HK-2 (cell line): ENCODE results near the gene UBE2J2.
"Not testable (repeated sequence)": the region's sequence is repeated elsewhere in the genome, so short reads cannot be mapped to it uniquely, and the experiment has no call there.

ENCODE experiments used
- DNase-seq: peaks from one replicate; pipeline ENCODE4 v3.0.0-alpha.2; 2018; ENCODE audit not compliant: unreplicated experiment

UBE2J2 gene

DNA sequence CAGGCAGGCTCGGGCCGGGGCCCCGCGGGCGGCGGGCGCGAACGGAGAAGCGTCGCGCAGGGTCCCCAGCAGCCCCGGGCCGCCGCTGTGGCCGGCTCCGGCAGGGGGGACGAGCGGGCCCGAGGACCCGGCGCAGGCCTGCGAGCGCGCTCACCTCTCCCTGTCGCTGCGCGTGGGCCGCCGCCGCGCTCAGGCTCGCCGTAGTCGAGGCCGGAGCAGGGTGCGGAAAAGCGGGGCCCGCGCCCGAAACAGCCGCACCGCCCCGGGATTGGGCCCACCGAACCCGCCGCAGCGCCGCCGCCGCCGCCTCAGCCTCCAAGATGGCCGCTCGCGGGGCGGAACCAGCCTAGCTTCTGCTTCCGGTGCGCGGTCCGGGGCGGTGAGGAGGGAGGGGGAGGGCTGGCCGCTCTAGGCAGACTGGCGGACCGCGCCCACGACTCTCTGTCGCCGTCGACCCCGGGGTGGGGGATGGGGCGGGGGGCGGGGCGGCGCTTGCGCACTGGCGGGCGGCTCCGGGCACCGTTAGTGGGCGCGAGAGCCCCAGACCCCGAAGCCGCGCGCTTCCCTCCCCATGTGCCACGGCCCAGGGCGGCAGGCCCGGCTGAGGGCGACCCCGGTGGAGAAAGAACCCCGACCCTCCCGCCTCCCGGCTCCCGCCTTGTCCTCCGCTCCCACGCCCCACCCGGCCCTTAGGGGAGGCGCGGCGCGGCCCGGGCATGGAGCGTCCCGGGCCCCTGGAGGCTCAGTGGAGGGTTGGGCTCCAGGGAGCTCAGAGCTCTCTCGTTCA, at the start of gene UBE2J2:
UBE2J2 (minus strand) TSS at position 343 of the 787 bp plus-strand sequence. CDS start 5,862 bp downstream, outside the sequence.
- peak; percentile 94 for DNase-seq

DNA sequence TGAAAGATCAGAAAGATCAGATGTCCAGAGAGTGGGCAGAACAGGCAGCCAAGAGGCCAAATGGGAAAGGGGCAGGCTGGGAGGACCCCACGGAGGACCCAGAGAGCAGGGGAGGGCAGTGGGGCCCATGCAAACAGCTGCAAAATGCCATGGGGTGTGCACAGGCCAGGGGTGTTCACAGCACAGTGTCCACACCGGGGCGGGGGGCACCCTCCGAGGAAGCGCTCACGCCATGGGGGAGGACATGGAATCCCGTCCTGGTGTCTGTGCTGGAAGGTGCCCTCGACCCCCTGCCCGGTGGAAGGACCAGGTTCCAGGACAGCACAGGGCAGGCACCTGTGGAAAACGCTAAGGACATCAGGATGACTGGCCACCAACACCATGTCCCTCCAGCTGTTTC, 49.3 kb upstream of the UBE2J2 start:
- no peak for DNase-seq

DNA sequence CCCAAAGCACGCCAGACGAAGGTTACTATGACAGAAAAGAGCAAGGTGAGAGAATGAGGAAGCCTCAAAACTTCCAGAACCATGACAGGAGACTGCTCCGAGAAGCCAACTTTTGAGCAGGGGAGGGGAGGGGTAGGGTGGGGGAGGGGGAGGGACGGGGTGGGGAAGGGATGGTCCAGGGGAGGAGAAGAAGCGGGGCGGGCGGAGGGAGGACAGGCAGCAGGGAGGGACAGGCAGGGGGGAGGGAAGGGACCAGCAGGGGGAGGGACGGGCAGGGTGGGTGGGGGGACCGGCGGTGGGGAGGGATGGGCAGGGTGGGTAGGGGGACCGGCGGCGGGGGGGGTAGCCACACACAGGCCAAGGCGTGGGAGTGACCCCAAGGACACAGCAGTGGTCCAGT, 48.8 kb upstream of the UBE2J2 start:
- no peak for DNase-seq

DNA sequence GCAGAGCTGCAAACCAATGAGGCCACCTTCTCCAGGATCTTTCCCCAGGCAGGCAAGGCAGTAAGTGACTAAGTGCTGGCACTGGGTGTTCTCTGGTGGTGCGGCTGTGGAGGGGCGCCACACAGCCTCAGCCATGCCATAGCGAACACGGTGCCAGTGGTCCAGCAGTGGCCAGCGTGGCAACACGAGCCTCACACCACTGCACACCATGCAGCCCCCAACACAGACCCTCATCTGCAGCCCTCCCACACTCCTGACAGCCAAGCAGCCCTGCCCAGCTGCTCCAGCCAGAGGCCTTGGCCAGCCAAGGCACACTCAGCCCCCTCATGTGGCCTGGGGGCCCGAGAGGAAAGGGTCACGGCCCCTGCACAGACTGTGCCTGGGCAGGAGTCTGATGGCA, 47.8 kb upstream of the UBE2J2 start:
- DNase-seq, result no peak

DNA sequence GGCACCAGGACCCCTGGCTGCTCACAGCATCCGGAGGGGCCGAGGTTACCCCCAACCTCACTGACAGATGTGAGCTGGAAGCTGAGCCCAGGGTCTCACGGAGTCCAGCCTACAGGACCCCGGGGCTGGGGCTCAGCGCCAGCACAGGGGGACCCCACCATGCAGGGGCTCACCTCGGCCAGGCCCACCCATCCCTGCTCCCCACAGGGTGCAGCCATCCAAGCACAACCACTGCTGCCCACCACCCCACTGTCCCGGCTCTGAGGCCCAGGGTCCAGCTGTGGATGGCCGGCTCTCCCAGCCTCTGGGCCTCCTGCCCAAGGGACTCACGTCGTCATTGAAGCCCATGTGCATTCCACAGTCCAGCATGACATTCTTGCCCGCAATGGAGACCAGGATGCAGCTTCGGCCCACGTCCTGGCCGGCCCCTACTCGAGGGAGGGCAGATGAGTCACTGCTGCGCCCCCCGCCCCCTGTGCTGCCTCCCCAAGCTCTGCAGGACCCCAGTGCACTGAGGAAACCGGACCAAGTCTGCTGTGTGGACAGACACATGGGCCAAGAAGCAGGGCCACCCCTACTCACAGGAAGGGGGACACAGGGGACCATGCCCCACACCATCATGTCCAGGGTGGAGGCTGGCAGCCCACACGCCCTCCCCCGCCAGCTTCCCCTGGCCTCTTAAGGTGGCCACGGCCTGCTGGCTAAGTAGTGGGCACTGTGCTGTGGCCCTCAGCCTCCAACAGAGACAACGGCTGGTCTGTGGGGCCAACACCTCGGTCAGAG, 47.2 kb upstream of the UBE2J2 start:
- DNase-seq, result no peak

DNA sequence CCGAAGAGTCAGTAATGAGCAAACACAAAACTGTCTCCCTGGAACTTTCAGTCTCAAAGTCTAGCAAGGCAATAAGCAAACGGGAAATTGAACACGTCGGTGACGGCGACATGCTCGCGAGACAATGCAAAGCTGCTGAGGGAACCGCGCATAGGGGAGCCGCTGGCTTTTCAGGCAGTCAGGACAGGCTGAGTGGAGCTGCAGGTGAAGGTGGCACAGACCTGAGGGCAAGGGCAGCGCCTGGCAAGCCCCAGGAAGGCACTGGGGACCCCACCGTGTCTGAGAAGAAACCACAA, 45.9 kb upstream of the UBE2J2 start:
- DNase-seq, result no peak

DNA sequence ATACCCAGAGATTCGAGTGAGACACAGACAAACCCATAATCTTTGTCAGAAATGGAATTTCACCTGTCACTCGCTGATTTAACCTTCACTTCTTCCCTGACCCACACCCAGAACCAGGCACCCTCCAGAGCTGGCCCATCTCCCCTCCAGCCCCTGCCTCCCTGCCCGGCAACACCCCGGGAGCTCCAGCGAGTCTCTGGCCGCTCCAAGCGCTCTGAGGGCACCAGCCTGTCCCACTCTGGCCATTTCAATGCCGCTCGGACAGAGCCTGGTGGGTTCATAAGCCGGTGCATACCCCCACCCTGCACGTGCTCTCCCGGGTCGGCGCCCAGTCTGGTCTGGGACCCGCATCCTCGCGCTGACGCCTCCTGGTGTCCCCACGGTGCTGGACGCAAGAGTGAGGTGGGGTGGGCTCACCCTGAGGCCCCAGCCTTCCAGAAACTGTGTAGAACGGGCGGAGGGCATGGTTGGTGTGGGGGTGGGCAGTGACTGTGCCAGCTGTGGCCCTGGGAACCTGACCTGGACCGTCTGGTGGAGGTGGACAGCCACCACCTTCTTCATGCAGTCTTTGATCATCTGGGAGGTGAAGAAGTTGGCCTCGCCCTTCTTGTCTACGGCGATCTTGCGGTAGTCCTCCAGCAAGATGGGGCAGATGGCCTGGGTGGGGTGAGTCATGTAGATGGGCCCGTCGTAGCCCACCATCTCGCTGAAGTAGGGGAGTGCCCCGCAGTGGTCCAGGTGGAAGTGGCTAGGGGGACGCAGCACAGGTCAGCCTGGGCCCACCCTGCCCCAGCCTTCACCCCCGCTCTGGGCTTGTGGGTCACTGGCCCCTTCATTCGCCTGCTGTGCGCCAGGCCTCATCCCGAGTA, 45.4 kb upstream of the UBE2J2 start:
- DNase-seq, result no peak

DNA sequence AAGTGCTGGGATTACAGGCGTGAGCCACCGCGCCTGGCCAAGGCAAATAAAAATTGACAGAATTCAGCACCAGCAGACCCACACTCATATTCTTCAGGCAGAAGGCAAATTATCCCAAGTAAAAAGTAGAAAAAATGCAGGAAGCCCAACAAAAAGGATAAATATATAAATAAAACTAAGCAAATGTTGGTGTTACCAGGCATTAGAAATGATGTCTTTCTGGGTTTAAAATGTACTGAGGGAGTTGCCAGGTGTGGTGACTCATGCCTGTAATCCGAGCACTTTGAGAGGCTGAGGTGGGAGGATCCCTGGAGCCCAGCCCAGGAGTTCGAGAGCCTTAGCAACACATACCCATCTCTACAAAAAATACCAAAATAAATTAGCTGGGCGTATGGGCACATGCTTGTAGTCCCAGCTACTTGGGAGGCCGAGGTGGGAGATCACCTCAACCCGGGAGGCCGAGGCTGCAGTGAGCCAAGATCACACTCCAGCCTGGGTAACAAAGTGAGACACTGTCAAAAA, 44.5 kb upstream of the UBE2J2 start:
- peak; percentile 75 for DNase-seq

DNA sequence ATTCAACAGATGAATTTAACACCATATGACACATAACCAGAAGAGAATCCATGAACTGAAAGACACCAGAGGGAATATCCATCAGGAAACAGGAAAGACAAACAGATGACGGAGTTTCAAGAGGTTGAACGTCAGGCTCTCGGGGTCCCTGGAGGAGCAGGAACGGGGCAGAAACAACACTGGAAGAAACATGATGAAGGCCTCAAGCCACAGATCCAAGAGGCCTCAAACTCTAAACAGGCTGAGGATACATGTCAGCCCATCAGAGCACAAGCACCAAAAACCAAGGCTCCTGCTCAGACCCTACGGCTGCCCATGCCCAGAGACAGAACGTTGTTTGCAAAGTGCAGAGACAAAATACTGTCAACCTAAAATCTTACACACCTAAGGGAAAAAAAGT, 43.8 kb upstream of the UBE2J2 start:
- no peak for DNase-seq

DNA sequence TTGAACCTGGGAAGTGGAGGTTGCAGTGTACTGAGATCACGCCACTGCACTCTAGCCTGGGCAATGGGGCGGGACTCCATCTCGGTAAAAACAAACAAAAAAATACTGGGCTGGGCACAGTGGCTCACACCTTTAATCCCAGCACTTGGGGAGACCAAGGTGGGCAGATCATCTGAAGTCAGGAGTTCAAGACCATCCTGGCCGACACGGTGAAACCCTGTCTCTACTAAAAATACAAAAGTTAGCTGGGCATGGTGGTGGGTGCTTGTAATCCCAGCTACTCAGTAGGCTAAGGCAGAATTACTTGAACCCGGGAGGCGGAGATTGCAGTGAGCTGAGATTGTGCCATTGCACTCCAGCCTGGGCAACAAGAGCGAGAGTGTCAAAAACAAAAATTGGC, 42.5 kb upstream of the UBE2J2 start:
- DNase-seq, result not testable (repeated sequence)

DNA sequence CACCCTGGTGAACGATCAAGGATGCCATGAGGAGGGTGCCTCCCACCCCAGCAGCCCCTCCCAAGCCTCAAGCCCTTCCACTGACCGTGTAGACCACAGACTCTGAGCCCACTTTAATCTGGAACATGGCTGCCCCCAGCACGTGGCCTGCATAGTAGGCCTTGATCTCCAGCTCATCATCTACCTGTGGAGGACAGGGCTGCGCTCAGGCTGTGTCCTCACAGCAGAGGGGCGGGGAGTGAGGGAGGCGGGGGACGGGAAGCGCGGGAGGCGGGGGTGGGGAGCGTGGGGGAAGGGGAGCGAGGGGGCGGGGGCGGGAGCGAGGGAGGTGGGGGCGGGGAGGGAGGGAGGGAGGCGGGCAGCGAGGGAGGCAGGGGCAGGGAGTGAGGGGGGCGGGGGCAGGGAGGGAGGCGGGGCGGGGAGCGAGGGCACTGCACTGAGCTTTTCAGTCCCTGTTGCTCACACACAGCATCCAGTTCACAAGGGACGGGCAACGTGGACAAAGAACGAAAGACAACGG, 41.8 kb upstream of the UBE2J2 start:
- DNase-seq, result no peak

DNA sequence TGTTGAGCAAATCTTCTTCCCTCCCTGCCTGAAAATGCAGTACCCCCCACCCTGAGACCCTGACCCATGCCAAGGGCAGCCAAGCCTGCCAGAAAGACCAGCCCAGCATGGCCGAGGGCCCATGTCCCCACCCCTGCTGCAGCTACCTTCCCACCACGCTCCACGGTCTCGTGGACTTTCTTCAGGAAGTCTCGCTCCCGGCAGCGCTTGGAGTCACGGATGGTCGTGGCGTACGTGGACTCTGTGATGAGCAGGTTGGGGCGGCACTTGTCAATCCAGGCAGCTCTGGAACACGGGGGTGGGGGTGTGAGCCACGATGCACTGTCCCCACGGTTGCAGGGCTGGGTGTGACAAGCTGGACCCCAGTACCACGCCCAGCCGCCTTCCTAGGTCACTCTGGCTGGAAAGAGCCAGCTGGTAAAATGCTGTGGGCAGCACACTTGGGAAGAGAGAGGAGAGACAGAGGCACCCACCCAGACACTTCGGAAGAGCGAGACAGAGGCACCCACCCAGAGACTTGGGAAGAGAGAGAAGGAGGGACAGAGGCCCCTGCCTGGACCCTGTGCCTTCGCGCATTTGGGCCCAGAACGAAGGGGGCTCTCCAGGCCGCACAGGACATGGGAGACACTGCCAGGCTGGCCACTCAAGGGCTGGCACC, 41.2 kb upstream of the UBE2J2 start:
- DNase-seq, result no peak

DNA sequence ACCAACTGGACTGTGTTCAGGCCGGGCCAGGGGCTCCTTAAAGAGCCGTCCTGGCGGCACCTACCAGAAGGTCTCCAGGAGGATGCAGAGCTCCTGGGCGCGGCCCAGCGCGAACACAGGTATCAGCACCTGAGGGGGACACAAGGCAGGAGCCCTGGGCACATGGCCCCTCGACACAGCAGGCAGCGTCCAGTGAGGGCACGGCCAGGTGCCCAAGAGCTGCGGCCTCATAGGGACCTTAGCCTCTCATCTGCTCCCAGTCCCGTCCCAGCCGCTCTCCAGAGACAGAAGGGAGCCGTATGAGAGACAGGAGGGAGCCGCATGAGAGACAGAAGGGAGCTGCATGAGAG, 40.6 kb upstream of the UBE2J2 start:
- no peak for DNase-seq

DNA sequence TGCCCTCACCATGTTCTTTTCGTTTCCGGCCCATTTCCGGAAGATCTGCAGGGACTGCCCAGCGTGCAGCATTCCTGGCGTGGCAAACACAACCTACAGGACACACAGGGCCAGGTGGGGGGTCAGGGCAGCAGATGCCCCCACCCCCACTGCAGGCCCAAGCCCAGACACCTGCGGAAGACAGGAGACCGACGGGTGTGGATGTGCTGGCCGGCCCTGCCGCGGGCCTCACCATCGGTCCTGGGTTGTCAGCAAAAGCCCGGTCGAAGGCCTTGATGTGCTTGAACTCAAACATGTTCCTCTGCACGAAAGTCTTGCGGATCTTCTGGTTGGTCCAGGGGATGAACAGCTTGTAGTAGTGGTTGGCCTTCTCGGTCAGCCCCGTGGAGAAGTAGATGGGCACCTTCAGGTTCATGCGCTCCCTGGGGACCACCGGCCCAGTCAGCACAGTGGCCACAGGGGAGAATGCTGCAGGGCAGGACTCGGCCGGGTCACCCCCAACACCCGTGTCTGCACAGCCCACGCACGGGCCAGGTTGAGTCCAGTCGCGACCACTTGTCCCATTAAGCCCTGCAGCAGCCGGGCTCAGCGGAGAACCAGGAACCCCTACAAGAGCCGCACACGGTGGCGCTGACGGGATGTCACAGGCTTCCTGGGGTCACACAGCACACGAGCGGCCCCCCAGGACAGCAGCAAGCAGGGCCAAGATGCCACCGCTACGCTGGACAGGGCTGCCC, 40.0 kb upstream of the UBE2J2 start:
- no peak for DNase-seq

DNA sequence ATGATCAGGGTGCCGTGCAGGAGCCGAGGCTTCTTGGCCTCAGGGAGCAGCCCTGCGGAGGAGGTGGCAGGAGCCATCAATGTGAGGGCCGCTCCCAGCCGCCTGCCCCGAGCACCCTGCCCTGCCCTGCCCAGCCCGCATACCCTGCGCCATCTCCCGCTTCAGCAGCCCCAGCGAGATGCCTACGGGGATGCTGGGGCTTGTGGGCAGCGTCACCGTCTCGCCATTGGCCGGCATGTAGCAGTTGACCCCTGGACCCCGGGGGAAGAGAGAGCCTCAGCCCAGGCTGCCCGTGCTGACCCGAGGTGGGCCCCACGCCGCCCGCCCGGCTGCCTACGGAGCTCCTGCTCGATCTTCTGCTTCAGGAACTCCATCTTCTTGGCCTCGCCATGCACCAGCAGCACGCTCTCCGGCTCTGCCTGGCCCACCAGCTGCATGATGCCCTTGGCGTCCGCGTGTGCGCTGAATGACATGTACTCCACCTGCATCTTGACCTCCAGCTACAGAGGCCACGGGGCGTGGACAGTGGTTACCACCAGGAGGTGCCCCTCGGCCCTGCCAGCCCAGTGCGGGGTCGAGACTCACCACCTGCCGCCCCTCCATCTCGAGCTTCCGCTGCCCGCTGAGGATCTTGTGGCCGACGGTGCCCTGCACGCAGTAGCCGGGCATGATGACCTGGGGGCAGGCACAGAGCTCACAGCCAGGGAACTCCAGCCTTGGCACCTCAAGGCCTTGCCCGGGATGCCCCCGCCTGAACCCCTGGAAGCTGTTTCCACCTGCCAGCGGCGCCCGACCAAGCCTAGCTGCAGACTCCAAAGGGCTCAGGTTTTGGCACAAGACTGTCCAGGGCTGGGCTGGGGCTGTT, 39.0 kb upstream of the UBE2J2 start:
- no peak for DNase-seq

DNA sequence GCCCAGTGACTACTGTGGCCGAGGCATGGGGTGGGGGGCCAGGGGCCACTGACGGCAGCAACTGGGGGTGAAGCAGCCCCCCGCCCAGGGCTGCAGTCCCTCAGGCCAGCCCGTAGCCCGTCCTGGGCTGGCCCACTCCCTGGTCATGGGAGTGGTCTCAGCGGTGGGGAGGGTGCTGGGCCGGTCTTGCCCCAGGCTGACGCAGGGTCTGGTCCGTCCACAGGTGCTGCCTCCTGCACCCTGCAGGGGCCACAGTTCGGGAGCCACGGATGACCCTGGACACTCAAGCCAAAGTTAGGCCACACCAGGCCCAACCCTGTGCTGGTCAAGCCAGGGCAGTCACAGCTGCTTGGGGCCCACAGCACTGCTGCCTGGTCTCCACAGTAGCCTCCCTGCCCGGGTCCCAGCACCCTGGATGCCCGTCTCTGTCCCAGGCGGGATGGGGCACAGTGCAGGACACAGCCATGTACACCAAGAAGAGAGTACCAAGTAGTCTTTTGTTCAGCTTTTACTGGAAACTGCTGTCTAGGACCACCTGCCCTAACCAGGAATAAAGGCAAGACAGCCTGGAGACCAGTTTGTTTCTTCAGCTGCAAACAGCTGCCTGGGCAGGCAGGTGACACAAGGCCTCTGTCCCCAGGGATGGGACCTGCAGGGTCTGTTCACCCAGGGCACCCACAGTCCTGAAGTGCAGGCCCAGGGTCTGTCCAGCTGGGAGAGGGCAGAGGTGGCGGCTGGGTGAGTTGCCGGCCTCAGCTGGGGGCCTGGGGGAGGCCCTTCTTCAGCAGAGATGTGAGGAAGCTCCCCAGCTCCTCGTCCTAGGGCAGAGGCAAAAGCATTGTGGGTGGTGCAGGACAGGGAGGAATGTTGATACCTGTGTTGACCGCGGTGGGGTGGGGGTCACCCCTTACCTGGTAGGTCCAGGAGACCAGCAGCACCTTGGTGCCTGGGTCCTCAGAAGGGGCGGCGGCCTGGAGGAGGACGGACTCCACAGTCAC, 37.8 kb upstream of the UBE2J2 start:
- DNase-seq, result no peak

DNA sequence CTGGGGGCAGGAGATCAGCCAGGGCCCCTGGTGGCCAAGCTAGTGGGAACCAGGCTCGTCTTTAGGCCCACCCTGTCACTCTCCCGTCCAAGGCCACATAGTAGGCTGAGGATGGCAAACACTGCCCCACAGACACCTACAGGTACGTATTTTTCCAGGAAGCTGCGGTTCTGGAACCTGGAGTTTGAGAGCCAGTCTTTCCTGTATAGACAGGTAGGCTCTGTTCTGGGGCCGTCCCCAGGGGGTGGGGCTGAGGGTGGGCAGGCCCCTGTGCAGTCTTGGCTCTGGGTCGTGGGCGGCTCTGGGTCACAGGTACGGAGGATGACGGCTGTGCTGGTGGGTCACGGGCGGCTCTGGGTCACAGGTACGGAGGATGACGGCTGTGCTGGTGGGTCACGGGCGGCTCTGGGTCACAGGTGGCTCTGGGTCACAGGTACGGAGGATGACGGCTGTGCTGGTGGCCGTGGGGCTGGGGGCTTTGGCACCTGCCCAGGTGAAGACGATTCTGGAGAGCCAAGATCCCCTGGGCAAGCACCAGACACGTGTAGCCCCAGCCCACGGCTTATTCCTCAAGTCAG, 36.9 kb upstream of the UBE2J2 start:
- no peak for DNase-seq

DNA sequence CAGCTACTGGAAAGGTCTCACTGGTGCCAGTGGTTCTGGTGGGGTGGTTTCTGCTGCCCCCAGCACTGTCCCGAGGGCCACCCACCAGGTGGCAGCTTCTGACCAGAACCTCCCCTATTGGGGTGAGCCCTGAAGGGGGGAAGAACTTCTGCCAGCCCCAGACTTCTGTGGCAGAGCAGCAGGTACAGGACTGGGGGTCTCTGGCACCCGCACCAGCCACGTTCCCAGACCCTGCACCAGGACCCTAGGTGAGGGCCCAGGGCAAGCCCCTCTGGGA, 36.4 kb upstream of the UBE2J2 start:
- DNase-seq, result no peak
